Measurements from ENCODE around the gene SMYD3. TPM values are rescaled to one million over a fixed set of nuclear protein-coding genes. Genes with fewer than 3 reads are reported as not detected.

SMYD3 gene
- total RNA-seq, 3 donors from 2014 or later (not counting 1 experiment from before 2014, with no cell fraction given) = 43.6 to 48.0 (median 46.1) TPM

- H3K27ac ChIP-seq (ENCODE audit: low read length) = no peak overlapping the region
- peak; percentile 60 for TF ChIP-seq CTCF (IDR thresholded peaks at IDR 0.05)
- no peaks in the 10 kb centered on the region for H3K9me3 Mint-ChIP-seq
- DNase-seq (peak in 1 of 2 donors; percentile 31), ATAC-seq (peak in 1 of 3 donors; percentile 65)
- H3K36me3 Mint-ChIP-seq = no peaks in the 10 kb centered on the region
- H3K4me3 ChIP-seq (ENCODE audit: low read length) = no peak overlapping the region
- peaks cover 8 to 17% of the 10 kb centered on the region in 2 donors for H3K4me1 Mint-ChIP-seq
- H3K27me3 ChIP-seq (ENCODE audit: control insufficient read depth, insufficient read depth, low read length) = no peaks in the 10 kb centered on the region
- H3K36me3 ChIP-seq (ENCODE audit: control insufficient read depth, insufficient read depth, low read length) = no peaks in the 10 kb centered on the region
- no peaks in the 10 kb centered on the region for H3K4me1 ChIP-seq (ENCODE audit: control insufficient read depth, insufficient read depth, low read length)
- no peaks in the 10 kb centered on the region for H3K27me3 Mint-ChIP-seq (ENCODE audit: low read depth in 2 of 2)
- intact Hi-C loops (cut with micrococcal nuclease) = loop anchor here (10.0 kb wide), 1 partner anchor 1296 kb away; the partner anchor contains the start of gene KIF26B
- H3K9me3 ChIP-seq (ENCODE audit: control insufficient read depth, insufficient read depth, low read length) = no peaks in the 10 kb centered on the region
- 72% methylated on average over 4 of the region's 6 CpGs for WGBS (ENCODE audit: insufficient coverage)
- H3K27ac Mint-ChIP-seq = no peak overlapping the region
- no peak overlapping the region for H3K4me3 Mint-ChIP-seq
Measured at GRCh38 chr1:246450611-246451251, 56.3 kb downstream of the SMYD3 start.

GRCh38 chr1:246448373-246448772, 58.7 kb downstream of the SMYD3 start:
- Mint-ChIP-seq H3K4me3 (no peak overlapping the region), H3K27me3 (ENCODE audit: low read depth in 2 of 2) (no peaks in the 10 kb centered on the region), H3K36me3 (no peaks in the 10 kb centered on the region), H3K27ac (no peak overlapping the region), H3K4me1 (peaks cover 7 to 26% of the 10 kb centered on the region in 2 donors), H3K9me3 (no peaks in the 10 kb centered on the region)
- WGBS (ENCODE audit: insufficient coverage) = 98% methylated on average over 3 of the region's 3 CpGs
- Histone ChIP-seq H3K4me1 (ENCODE audit: control insufficient read depth, insufficient read depth, low read length) (no peaks in the 10 kb centered on the region), H3K27ac (ENCODE audit: low read length) (no peak overlapping the region), H3K27me3 (ENCODE audit: control insufficient read depth, insufficient read depth, low read length) (no peaks in the 10 kb centered on the region), H3K4me3 (ENCODE audit: low read length) (no peak overlapping the region), H3K36me3 (ENCODE audit: control insufficient read depth, insufficient read depth, low read length) (no peaks in the 10 kb centered on the region), H3K9me3 (ENCODE audit: control insufficient read depth, insufficient read depth, low read length) (no peaks in the 10 kb centered on the region)
- no peak for ATAC-seq
- TF ChIP-seq CTCF (IDR thresholded peaks at IDR 0.05) = no peak
- intact Hi-C loops (cut with micrococcal nuclease) = no loop called here
- DNase-seq = no peak

- Mint-ChIP-seq H3K36me3 (no peaks in the 10 kb centered on the region), H3K27me3 (ENCODE audit: low read depth in 2 of 2) (no peaks in the 10 kb centered on the region), H3K27ac (no peak overlapping the region), H3K4me1 (peaks cover 11 to 26% of the 10 kb centered on the region in 2 donors), H3K9me3 (no peaks in the 10 kb centered on the region), H3K4me3 (no peak overlapping the region)
- intact Hi-C loops (cut with micrococcal nuclease) = no loop called here
- Histone ChIP-seq H3K27me3 (ENCODE audit: control insufficient read depth, insufficient read depth, low read length) (no peaks in the 10 kb centered on the region), H3K4me3 (ENCODE audit: low read length) (no peak overlapping the region), H3K27ac (ENCODE audit: low read length) (no peak overlapping the region), H3K9me3 (ENCODE audit: control insufficient read depth, insufficient read depth, low read length) (no peaks in the 10 kb centered on the region), H3K36me3 (ENCODE audit: control insufficient read depth, insufficient read depth, low read length) (no peaks in the 10 kb centered on the region), H3K4me1 (ENCODE audit: control insufficient read depth, insufficient read depth, low read length) (no peaks in the 10 kb centered on the region)
- no peak for DNase-seq
- no peak for ATAC-seq
- WGBS (ENCODE audit: insufficient coverage) = 85% methylated on average over 2 of the region's 2 CpGs
- TF ChIP-seq CTCF (IDR thresholded peaks at IDR 0.05) = no peak
Measured at GRCh38 chr1:246447501-246447900, 59.6 kb downstream of the SMYD3 start.

GRCh38 chr1:246445503-246445902, 61.6 kb downstream of the SMYD3 start:
- Histone ChIP-seq H3K27ac (ENCODE audit: low read length) (no peak overlapping the region), H3K4me1 (ENCODE audit: control insufficient read depth, insufficient read depth, low read length) (no peaks in the 10 kb centered on the region), H3K27me3 (ENCODE audit: control insufficient read depth, insufficient read depth, low read length) (no peaks in the 10 kb centered on the region), H3K9me3 (ENCODE audit: control insufficient read depth, insufficient read depth, low read length) (no peaks in the 10 kb centered on the region), H3K36me3 (ENCODE audit: control insufficient read depth, insufficient read depth, low read length) (no peaks in the 10 kb centered on the region), H3K4me3 (ENCODE audit: low read length) (no peak overlapping the region)
- 100% methylated on average over 1 of the region's 3 CpGs for WGBS (ENCODE audit: insufficient coverage)
- H3K36me3 Mint-ChIP-seq = no peaks in the 10 kb centered on the region
- no peaks in the 10 kb centered on the region for H3K27me3 Mint-ChIP-seq (ENCODE audit: low read depth in 2 of 2)
- intact Hi-C loops (cut with micrococcal nuclease) = no loop called here
- H3K9me3 Mint-ChIP-seq = no peaks in the 10 kb centered on the region
- no peak overlapping the region for H3K4me3 Mint-ChIP-seq
- DNase-seq = no peak
- H3K4me1 Mint-ChIP-seq = peaks cover 17 to 26% of the 10 kb centered on the region in 2 donors
- no peak overlapping the region for H3K27ac Mint-ChIP-seq
- ATAC-seq = no peak
- TF ChIP-seq CTCF (IDR thresholded peaks at IDR 0.05) = no peak

All from natural killer cell (primary cell).